ENCODE data around the gene CC2D1A.

Gene CC2D1A

DNA sequence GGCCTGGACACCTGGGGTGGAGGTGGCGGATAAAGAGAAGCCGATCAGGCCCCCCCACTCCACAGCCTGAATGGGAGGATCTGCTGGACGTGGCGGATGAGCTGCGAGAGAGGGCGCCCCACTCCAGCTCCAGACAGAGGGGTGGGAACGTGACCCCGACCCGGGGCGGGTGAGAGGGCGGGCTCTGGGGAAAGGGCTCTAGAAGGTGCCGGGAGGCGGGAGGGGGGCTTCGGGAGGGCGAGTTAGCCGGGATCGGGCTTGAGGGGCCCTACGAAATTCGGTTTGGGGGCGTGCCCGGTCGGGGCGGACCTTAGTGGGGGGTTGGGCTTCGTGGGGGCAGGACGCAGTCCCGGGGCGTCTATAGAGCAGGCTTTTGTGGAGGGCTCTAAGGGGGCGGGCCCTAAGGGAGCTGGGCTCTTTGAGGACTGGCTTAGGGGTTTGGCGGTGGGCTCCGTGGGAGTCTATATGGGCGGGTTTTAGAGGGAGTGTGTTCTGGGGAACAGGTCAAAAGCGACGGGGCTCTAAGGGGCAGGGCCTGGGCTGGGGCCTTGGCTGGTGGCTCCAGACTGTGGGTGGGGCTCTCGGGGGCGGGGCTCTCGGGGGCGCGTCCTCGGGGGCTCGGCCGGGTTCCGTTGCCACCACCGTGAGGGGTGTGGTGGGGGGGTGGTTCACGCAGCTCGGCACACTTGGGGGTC lies 33.2 kb upstream of the CC2D1A start:
- no peak for DNase-seq (ENCODE audit: low read depth, low spot score)
- TF ChIP-seq EZH2 (IDR thresholded peaks at IDR 0.05): no peak
- H3K9ac ChIP-seq (ENCODE audit: insufficient read length): no peak overlapping the region
- H3K27ac ChIP-seq: no peak overlapping the region
- no peaks in the 10 kb centered on the region for H3K36me3 ChIP-seq (ENCODE audit: insufficient read depth, low read length)
- H3K4me3 ChIP-seq: no peak overlapping the region
- H3K9me3 ChIP-seq (ENCODE audit: low read depth, low read length): no peaks in the 10 kb centered on the region

DNA sequence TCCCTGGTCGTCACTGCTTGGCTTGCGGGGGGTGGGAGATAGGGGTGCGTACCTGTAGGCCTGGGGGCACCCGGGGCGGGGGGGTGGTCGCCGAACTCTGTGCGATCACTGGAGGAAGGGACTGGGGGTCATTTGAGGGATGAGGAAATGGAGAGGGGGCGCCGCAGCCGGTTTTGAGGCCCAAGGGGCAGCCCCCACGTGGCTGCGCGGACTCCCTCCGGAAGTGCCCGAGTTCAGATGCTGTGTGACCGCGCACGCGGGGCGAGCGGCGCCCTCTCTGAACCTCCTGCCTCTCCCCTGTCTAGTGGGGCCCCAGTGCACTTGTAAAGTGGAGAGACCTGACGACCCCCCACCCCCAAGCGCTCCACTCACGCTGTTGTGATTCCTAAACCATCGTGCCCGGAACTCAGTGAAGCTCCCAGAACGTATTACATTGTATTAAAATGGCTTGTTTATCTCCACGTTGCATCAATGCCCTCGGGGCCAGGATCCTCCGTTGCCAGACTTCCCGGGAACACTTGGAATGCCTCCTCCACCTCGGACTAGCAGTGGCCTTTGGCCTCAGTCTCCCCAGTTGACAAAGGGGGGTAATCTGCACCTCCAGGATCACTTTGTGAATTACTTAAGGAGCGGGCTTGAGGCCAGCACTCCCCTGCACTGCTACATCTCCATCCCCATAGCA lies 32.0 kb upstream of the CC2D1A start:
- no peaks in the 10 kb centered on the region for H3K36me3 ChIP-seq (ENCODE audit: insufficient read depth, low read length)
- 0 out of 2 replicates have a peak overlapping the region, but pooled peaks have one; percentile 45 for H3K27ac ChIP-seq
- DNase-seq (ENCODE audit: low read depth, low spot score): no peak
- H3K4me3 ChIP-seq: no peak overlapping the region
- no peaks in the 10 kb centered on the region for H3K9me3 ChIP-seq (ENCODE audit: low read depth, low read length)
- TF ChIP-seq EZH2 (IDR thresholded peaks at IDR 0.05): no peak
- no peak for TF ChIP-seq FOXP2 (optimal IDR thresholded peaks at IDR 0.05; ENCODE audit: control extremely low read depth, extremely low read length, insufficient read depth)
- no peak overlapping the region for H3K9ac ChIP-seq (ENCODE audit: insufficient read length)

- H3K36me3 ChIP-seq (ENCODE audit: insufficient read depth, low read length): no peaks in the 10 kb centered on the region
- DNase-seq (ENCODE audit: low read depth, low spot score): no peak
- no peak for TF ChIP-seq FOXP2 (optimal IDR thresholded peaks at IDR 0.05; ENCODE audit: control extremely low read depth, extremely low read length, insufficient read depth)
- TF ChIP-seq EZH2 (IDR thresholded peaks at IDR 0.05): no peak
- no peak for TF ChIP-seq POLR2AphosphoS5 (IDR thresholded peaks at IDR 0.05; ENCODE audit: borderline replicate concordance, low read depth, low read length)
- H3K9me3 ChIP-seq (ENCODE audit: low read depth, low read length): no peaks in the 10 kb centered on the region
- H3K9ac ChIP-seq (ENCODE audit: insufficient read length): no peak overlapping the region
- H3K4me3 ChIP-seq: no peak overlapping the region
- H3K27ac ChIP-seq: no peak overlapping the region
These were observed 30.2 kb upstream of the CC2D1A start for GRCh38 chr19:13875824-13876223.

GRCh38 chr19:13876834-13877233 lies 29.2 kb upstream of the CC2D1A start, which contains the start of gene NANOS3:
NANOS3 (plus strand) TSS chr19:13877134; CDS start chr19:13877249, 115 bp downstream.
- no peaks in the 10 kb centered on the region for H3K36me3 ChIP-seq (ENCODE audit: insufficient read depth, low read length)
- no peaks in the 10 kb centered on the region for H3K9me3 ChIP-seq (ENCODE audit: low read depth, low read length)
- no peak for DNase-seq (ENCODE audit: low read depth, low spot score)
- H3K4me3 ChIP-seq: no peak within 1 kb of the TSS
- H3K9ac ChIP-seq (ENCODE audit: insufficient read length): no peak within 1 kb of the TSS
- TF ChIP-seq POLR2AphosphoS5 (IDR thresholded peaks at IDR 0.05; ENCODE audit: borderline replicate concordance, low read depth, low read length) (no peak), FOXP2 (optimal IDR thresholded peaks at IDR 0.05; ENCODE audit: control extremely low read depth, extremely low read length, insufficient read depth) (no peak), EZH2 (IDR thresholded peaks at IDR 0.05) (no peak)
- no peak within 1 kb of the TSS for H3K27ac ChIP-seq

DNA sequence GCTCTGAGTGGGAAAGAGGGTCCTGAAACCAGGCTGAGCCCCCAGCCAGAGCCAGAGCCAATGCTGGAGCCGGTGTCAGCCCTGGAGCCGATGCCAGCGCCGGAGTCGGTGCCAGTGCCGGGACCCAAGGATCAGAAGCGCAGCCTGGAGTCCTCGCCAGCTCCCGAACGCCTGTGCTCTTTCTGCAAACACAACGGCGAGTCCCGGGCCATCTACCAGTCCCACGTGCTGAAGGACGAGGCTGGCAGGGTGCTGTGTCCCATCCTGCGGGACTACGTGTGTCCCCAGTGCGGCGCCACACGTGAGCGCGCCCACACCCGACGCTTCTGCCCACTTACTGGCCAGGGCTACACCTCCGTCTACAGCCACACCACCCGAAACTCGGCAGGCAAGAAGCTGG lies 28.7 kb upstream of the CC2D1A start:
- Histone ChIP-seq H3K4me3 (no peak overlapping the region), H3K36me3 (ENCODE audit: insufficient read depth, low read length) (no peaks in the 10 kb centered on the region), H3K27ac (no peak overlapping the region), H3K9ac (ENCODE audit: insufficient read length) (no peak overlapping the region), H3K9me3 (ENCODE audit: low read depth, low read length) (no peaks in the 10 kb centered on the region)
- no peak for TF ChIP-seq FOXP2 (optimal IDR thresholded peaks at IDR 0.05; ENCODE audit: control extremely low read depth, extremely low read length, insufficient read depth)
- TF ChIP-seq EZH2 (IDR thresholded peaks at IDR 0.05): no peak
- TF ChIP-seq POLR2AphosphoS5 (IDR thresholded peaks at IDR 0.05; ENCODE audit: borderline replicate concordance, low read depth, low read length): no peak
- DNase-seq (ENCODE audit: low read depth, low spot score): no peak

DNA sequence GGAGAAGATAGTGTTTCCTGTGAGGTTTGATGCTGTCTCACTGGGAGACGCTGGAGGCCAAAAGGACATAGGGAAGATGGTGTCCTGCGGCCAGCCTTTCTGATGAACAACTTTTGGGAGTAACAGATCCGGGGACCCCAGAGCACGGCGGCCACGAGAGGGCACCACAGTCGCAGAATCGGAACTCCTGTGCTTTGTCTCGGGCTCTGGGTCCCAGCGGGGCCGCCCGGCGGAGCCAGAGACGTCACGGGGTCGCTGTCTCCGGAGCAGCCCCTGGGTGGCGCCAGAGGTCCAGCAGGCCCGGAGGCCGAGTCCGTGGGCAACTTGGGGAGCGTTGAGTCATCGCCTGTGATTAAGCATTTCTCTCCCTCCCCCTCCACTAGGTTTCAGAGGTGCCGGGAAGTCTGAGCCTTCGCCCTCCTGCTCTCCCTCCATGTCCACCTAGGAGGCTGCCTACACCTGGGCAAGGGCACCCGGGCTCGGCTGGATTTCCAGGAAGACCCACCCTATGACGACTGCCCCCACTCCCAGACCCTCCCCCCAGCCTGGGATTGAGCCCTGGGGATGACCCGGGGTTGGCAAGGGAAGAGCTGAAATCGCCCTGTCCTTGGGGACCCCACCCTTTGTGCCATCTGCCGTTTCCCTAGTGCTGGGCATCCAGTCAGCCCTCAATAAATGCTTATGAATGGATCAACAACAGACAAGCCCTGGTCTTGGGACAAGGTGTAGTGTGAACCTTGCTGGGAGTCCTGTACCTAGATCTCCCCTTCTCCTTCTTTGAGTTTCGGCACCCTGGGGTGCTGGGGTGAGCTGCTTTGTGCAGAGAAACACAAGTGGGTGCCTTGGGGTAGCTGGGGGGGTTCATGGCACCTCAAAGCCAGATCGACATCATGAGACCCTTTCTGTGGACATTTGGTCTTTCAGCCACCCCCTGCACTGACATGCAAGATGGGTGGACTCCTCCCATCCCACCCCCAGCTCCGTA lies 25.6 kb upstream of the CC2D1A start:
- peak overlapping the region; percentile 55 for H3K27ac ChIP-seq
- H3K36me3 ChIP-seq (ENCODE audit: insufficient read depth, low read length): no peaks in the 10 kb centered on the region
- TF ChIP-seq POLR2AphosphoS5 (IDR thresholded peaks at IDR 0.05; ENCODE audit: borderline replicate concordance, low read depth, low read length) (peak; percentile 15; the same call in 1 of the 2 replicates), EZH2 (IDR thresholded peaks at IDR 0.05) (no peak), FOXP2 (optimal IDR thresholded peaks at IDR 0.05; ENCODE audit: control extremely low read depth, extremely low read length, insufficient read depth) (peak; percentile 20)
- H3K9me3 ChIP-seq (ENCODE audit: low read depth, low read length): no peaks in the 10 kb centered on the region
- H3K9ac ChIP-seq (ENCODE audit: insufficient read length): peak overlapping the region; percentile 42
- H3K4me3 ChIP-seq: peak overlapping the region; percentile 63
- DNase-seq (ENCODE audit: low read depth, low spot score): peak; percentile 55

DNA sequence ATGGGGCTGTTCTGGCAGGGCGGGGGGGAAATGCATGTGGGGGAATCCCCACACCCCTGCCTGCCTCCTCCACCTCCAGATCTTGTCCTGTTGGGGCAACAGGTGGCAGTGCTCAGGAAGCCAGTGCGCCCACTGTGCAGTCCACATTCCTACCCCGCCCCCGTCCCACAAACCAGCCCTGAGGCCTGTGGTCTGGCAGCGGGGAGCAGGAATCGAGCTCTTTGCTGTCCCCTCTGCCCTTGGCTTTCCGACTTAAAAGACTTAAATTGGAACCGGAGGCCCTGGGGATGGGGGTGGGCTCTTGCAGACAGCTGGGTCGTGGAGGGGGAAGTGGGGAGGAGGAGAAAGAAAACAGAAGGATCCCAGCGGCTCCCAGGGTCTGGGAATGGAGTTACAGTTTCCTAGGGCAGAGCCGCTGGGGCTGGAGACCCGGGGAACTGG lies 24.7 kb upstream of the CC2D1A start:
- Histone ChIP-seq H3K27ac (no peak overlapping the region), H3K36me3 (ENCODE audit: insufficient read depth, low read length) (no peaks in the 10 kb centered on the region), H3K9me3 (ENCODE audit: low read depth, low read length) (no peaks in the 10 kb centered on the region), H3K4me3 (no peak overlapping the region), H3K9ac (ENCODE audit: insufficient read length) (no peak overlapping the region)
- no peak for TF ChIP-seq EZH2 (IDR thresholded peaks at IDR 0.05)
- TF ChIP-seq POLR2AphosphoS5 (IDR thresholded peaks at IDR 0.05; ENCODE audit: borderline replicate concordance, low read depth, low read length): no peak
- TF ChIP-seq FOXP2 (optimal IDR thresholded peaks at IDR 0.05; ENCODE audit: control extremely low read depth, extremely low read length, insufficient read depth): no peak
- DNase-seq (ENCODE audit: low read depth, low spot score): no peak
